ENCODE results near the gene KLHL24.

DNA sequence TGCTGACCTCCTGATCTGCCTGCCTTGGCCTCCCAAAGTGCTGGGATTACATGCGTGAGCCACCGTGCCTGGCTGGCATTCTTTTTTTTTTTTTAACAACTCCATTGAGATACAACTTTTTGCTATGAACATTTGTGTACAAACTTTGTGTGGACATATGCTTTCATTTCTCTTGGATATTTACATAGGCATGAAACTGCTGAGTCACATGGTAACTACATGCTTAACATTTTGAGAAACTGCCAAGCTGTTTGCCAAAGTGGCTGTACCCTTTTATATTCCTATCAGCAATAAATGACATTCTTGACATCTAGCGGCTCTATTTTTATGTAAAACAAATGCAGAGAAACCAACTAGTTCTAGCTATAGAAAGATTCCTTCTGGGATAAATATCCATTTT, 53.5 kb downstream of the KLHL24 start:
- TF ChIP-seq CTCF (IDR thresholded peaks at IDR 0.05) (no peak), POLR2A (IDR thresholded peaks at IDR 0.05) (no peak), POLR2AphosphoS5 (IDR thresholded peaks at IDR 0.05) (no peak), EP300 (IDR thresholded peaks at IDR 0.05) (no peak)
